ENCODE measurements around the gene SHISA2. TPM values are rescaled to one million over a fixed set of nuclear protein-coding genes. Genes with fewer than 3 reads are reported as not detected.
"Not testable (repeated sequence)": the region's sequence is repeated elsewhere in the genome, so short reads cannot be mapped to it uniquely, and the experiment has no call there.

The SHISA2 gene
- total RNA-seq, 1 experiment from 2014 or later = 8.1 TPM

GRCh38 chr13:26067601-26068000, 15.8 kb upstream of the SHISA2 start:
- Histone ChIP-seq H3K23me2 (ENCODE audit: insufficient read length, low read depth, low read length, poor library complexity, severe bottlenecking) (no peaks in the 10 kb centered on the region), H3T11ph (ENCODE audit: low read length) (no peak overlapping the region), H3K79me2 (ENCODE audit: insufficient read depth, low read length) (no peaks in the 10 kb centered on the region), H2BK15ac (ENCODE audit: low read depth, low read length) (no peak overlapping the region), H2AFZ (ENCODE audit: low read length) (no peak overlapping the region), H4K91ac (ENCODE audit: insufficient read length, low read depth, low read length) (no peak overlapping the region), H3K4me2 (ENCODE audit: insufficient read depth, insufficient read length, low read length) (no peak overlapping the region), H3K4ac (ENCODE audit: low read depth, low read length) (no peak overlapping the region), H3K14ac (ENCODE audit: insufficient read depth, low read length) (no peak overlapping the region), H3K18ac (ENCODE audit: insufficient read length, low read depth, low read length) (no peak overlapping the region), H4K8ac (replicated peaks; ENCODE audit: insufficient read length, low read depth, low read length) (no peak overlapping the region), H2BK20ac (ENCODE audit: low read depth, low read length, poor library complexity, severe bottlenecking) (no peak overlapping the region), H2BK5ac (ENCODE audit: insufficient read length, low read length) (no peak overlapping the region), H3K4me1 (ENCODE audit: insufficient read depth, low read length) (no peaks in the 10 kb centered on the region), H3K79me1 (ENCODE audit: insufficient read depth, low read depth, low read length, poor library complexity, severe bottlenecking) (no peaks in the 10 kb centered on the region), H3K9ac (ENCODE audit: extremely low read depth, insufficient read length, low read length) (no peak overlapping the region), H3K23ac (ENCODE audit: insufficient read length, low read depth, low read length) (no peak overlapping the region), H2BK120ac (ENCODE audit: low read depth, low read length, poor library complexity, severe bottlenecking) (no peak overlapping the region), H3K9me3 (ENCODE audit: control insufficient read depth, low read depth, low read length) (no peaks in the 10 kb centered on the region), H4K5ac (ENCODE audit: insufficient read length, low read depth, low read length) (no peak overlapping the region), H2AK5ac (ENCODE audit: insufficient read length, low read length) (no peak overlapping the region), H2BK12ac (ENCODE audit: insufficient read length, low read depth, low read length) (no peak overlapping the region), H4K20me1 (ENCODE audit: control insufficient read depth, insufficient read depth, insufficient read length) (no peaks in the 10 kb centered on the region), H3K56ac (ENCODE audit: insufficient read length, low read depth, low read length) (no peak overlapping the region), H3K27ac (ENCODE audit: insufficient read length, low read depth, low read length) (no peak overlapping the region), H3K27me3 (ENCODE audit: insufficient read depth, low read length) (no peaks in the 10 kb centered on the region)
- Mint-ChIP-seq H3K36me3 (ENCODE audit: insufficient read depth in 1 of 3, low read depth in 3 of 3) (no peaks in the 10 kb centered on the region; a peak in 1 of 7 replicates), H3K4me1 (peaks cover 2 to 5% of the 10 kb centered on the region in 2 experiments; a peak in 1 of 4 replicates), H3K27ac (no peak overlapping the region), H3K4me3 (no peak overlapping the region), H3K27me3 (ENCODE audit: low read depth) (peaks cover 2% of the 10 kb centered on the region; the same call in 1 of the 2 replicates), H3K9me3 (no peaks in the 10 kb centered on the region)
- DNase-seq = no peak
- TF ChIP-seq, protein P1, sequence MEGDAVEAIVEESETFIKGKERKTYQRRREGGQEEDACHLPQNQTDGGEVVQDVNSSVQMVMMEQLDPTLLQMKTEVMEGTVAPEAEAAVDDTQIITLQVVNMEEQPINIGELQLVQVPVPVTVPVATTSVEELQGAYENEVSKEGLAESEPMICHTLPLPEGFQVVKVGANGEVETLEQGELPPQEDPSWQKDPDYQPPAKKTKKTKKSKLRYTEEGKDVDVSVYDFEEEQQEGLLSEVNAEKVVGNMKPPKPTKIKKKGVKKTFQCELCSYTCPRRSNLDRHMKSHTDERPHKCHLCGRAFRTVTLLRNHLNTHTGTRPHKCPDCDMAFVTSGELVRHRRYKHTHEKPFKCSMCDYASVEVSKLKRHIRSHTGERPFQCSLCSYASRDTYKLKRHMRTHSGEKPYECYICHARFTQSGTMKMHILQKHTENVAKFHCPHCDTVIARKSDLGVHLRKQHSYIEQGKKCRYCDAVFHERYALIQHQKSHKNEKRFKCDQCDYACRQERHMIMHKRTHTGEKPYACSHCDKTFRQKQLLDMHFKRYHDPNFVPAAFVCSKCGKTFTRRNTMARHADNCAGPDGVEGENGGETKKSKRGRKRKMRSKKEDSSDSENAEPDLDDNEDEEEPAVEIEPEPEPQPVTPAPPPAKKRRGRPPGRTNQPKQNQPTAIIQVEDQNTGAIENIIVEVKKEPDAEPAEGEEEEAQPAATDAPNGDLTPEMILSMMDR (conservative IDR thresholded peaks at IDR 0.05) = no peak
- WGBS (ENCODE audit: extremely low coverage, insufficient read length, low lambda C conversion rate) = no CpG with 5 or more reads among the region's 3 CpGs

GRCh38 chr13:26066492-26066891, 14.7 kb upstream of the SHISA2 start:
- H3K9me3 Mint-ChIP-seq; H3K4me1 ChIP-seq (ENCODE audit: insufficient read depth, low read length); H3K9me3 ChIP-seq (ENCODE audit: control insufficient read depth, low read depth, low read length); H3K9ac ChIP-seq (ENCODE audit: extremely low read depth, insufficient read length, low read length); H3K27me3 Mint-ChIP-seq (ENCODE audit: low read depth); H3K4ac ChIP-seq (ENCODE audit: low read depth, low read length); H3K18ac ChIP-seq (ENCODE audit: insufficient read length, low read depth, low read length); H2BK12ac ChIP-seq (ENCODE audit: insufficient read length, low read depth, low read length); H3K4me1 Mint-ChIP-seq; H3T11ph ChIP-seq (ENCODE audit: low read length); H4K8ac ChIP-seq (replicated peaks; ENCODE audit: insufficient read length, low read depth, low read length); H3K4me3 Mint-ChIP-seq; H2BK120ac ChIP-seq (ENCODE audit: low read depth, low read length, poor library complexity, severe bottlenecking); H3K4me2 ChIP-seq (ENCODE audit: insufficient read depth, insufficient read length, low read length); H3K14ac ChIP-seq (ENCODE audit: insufficient read depth, low read length); H3K79me2 ChIP-seq (ENCODE audit: insufficient read depth, low read length); H2AK5ac ChIP-seq (ENCODE audit: insufficient read length, low read length); H2BK5ac ChIP-seq (ENCODE audit: insufficient read length, low read length); H3K23me2 ChIP-seq (ENCODE audit: insufficient read length, low read depth, low read length, poor library complexity, severe bottlenecking); H3K79me1 ChIP-seq (ENCODE audit: insufficient read depth, low read depth, low read length, poor library complexity, severe bottlenecking); H2BK15ac ChIP-seq (ENCODE audit: low read depth, low read length); H3K36me3 Mint-ChIP-seq (ENCODE audit: insufficient read depth in 1 of 3, low read depth in 3 of 3); H4K91ac ChIP-seq (ENCODE audit: insufficient read length, low read depth, low read length); H3K56ac ChIP-seq (ENCODE audit: insufficient read length, low read depth, low read length); H3K27me3 ChIP-seq (ENCODE audit: insufficient read depth, low read length); H2AFZ ChIP-seq (ENCODE audit: low read length); H3K27ac Mint-ChIP-seq; H3K27ac ChIP-seq (ENCODE audit: insufficient read length, low read depth, low read length); H4K5ac ChIP-seq (ENCODE audit: insufficient read length, low read depth, low read length); H4K20me1 ChIP-seq (ENCODE audit: control insufficient read depth, insufficient read depth, insufficient read length); H2BK20ac ChIP-seq (ENCODE audit: low read depth, low read length, poor library complexity, severe bottlenecking); DNase-seq; H3K23ac ChIP-seq (ENCODE audit: insufficient read length, low read depth, low read length): not testable (repeated sequence)
- no CpG with 5 or more reads among the region's 7 CpGs for WGBS (ENCODE audit: extremely low coverage, insufficient read length, low lambda C conversion rate)
